B cell (primary cell): ENCODE measurements around the gene SERHL2.
"Not testable (repeated sequence)": the region's sequence is repeated elsewhere in the genome, so short reads cannot be mapped to it uniquely, and the experiment has no call there.

Source experiments
- CTCF ChIP-seq: fragments of 200-600 bp; IDR thresholded peaks from one replicate; pipeline ENCODE4 v1.8.0; 2022; ENCODE audit warnings: antibody characterized with exemption, mild to moderate bottlenecking
- EZH2 ChIP-seq: IDR thresholded peaks from 2 replicates; pipeline ENCODE4 v1.6.1; 2012; ENCODE audit warnings: borderline replicate concordance, low read depth, mild to moderate bottlenecking, moderate library complexity, low read length; ENCODE audit not compliant: insufficient read depth, poor library complexity, severe bottlenecking

GRCh38 chr22:42574468-42574867 is 20.7 kb downstream of the SERHL2 start:
- TF ChIP-seq EZH2, CTCF: not testable (repeated sequence)
